Myocyte (in vitro differentiated cells): ENCODE data around the gene TFB1M. TPM values are rescaled to one million over a fixed set of nuclear protein-coding genes. Genes with fewer than 3 reads are reported as not detected.
"Not testable (repeated sequence)": the region's sequence is repeated elsewhere in the genome, so short reads cannot be mapped to it uniquely, and the experiment has no call there.

Source experiments
- DNase-seq: peaks from one replicate; pipeline ENCODE4 v3.0.0-alpha.2; 2012; ENCODE audit warnings: low read depth
- total RNA-seq: library from RNA; depleted of rRNA; stranded (reverse); fragments of >200 nt; gene quantifications from 2 replicates; pipeline ENCODE4 v1.2.3, GENCODE V29; 2014

TFB1M gene
- total RNA-seq, 1 donor from 2014 or later = 8.5 TPM

DNA sequence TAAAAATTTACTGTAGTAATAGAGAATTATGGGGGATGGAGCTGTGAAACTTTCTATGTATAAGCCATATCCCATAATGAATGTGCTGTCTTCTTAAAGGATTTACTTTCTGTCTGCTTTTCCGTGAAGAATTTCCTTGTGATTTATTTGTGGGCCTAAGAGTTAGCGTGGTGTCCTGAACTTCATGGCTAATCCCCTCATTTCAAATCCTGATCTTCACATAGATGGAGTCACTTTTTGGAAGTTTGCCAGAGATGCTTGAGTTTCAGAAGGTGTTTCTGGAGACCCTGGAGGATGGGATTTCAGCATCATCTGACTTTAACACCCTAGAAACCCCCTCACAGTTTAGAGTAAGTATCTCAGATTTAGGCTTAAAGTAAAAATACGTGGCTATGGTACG lies 69.8 kb downstream of the TFB1M start:
- DNase-seq = no peak

- DNase-seq = no peak
Measured at GRCh38 chr6:155241966-155242365, 72.3 kb downstream of the TFB1M start.

- DNase-seq = no peak
Measured at GRCh38 chr6:155240905-155241600, 73.2 kb downstream of the TFB1M start.

DNA sequence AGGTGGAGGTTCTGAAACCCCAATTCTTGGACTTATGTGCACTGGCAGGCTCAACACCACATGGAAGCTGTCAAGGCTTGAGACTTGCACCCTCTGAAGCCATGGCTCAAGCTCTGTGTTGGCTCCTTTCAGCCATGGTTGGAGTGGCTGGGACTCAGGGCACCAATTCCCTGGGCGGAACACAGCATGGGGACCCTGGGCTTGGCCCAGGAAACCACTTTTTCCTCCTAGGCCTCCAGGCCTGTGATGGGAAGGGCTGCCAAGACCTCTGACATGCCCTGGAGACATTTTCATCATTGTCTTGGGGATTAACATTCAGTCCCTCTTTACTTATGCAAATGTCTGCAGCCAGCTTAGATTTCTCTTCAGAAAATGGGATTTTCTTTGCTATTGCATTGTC lies 76.7 kb downstream of the TFB1M start:
- no peak for DNase-seq

- no peak for DNase-seq
Measured at GRCh38 chr6:155235087-155235486, 79.2 kb downstream of the TFB1M start.

DNA sequence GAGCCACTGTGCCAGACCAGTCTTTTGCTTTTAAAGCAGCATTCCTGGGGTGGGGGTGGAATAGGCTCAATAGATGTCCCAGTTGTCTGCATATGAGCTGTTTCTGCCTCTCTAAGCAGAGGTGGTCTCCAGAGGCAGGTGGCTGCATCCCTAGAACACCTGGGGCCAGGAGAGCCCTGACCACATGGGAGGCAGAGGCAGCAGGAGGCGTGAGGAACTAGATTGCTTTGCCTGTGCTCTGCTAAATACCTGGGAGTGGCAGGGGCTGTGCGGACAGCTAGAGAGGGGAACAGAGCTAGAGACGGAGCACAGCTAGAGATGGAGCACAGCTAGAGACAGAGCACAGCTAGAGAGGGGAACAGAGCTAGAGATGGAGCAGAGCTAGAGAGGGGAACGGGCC lies 79.6 kb downstream of the TFB1M start:
- DNase-seq = no peak

DNA sequence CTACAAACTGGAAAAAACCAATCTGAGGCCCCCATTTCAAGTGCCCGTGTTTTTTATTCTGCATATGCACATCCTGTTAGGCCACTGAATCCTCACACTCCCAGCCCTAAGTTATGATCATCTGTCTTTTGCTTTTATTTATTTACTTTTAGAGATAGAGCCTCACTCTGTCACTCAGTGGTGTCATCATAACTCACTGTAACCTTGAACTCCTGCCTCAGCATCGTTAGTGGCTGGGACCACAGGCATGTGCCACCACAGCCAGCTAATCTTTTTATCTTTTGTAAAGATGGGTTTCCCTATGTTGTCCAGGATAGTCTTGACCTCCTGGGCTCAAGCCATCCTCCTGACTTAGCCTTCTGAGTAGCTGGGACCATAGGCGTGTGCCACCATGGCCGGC lies 80.1 kb downstream of the TFB1M start:
- no peak for DNase-seq

GRCh38 chr6:155232848-155233247 lies 81.4 kb downstream of the TFB1M start:
- no peak for DNase-seq

DNA sequence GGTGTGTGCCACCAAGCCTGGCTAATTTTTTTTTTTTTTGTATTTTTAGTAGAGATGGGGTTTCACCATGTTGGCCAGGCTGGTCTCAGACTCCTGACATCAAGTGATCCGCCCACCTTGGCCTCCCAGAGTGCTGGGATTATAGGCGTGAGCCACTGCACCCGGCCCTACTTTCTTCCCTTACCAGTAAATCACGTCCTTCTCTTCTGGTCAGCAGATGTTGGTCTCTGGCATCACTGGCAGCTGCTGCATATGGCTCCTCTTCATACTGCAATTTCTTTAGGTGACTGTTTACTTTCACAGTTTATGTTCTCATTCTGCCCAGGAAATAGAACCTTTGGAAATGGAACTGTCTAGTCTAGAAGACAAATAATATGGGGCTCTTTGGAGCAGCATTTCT lies 83.3 kb downstream of the TFB1M start:
- DNase-seq = not testable (repeated sequence)

GRCh38 chr6:155228546-155229166 lies 85.6 kb downstream of the TFB1M start:
- no peak for DNase-seq

GRCh38 chr6:155227046-155227445 lies 87.2 kb downstream of the TFB1M start:
- no peak for DNase-seq

DNA sequence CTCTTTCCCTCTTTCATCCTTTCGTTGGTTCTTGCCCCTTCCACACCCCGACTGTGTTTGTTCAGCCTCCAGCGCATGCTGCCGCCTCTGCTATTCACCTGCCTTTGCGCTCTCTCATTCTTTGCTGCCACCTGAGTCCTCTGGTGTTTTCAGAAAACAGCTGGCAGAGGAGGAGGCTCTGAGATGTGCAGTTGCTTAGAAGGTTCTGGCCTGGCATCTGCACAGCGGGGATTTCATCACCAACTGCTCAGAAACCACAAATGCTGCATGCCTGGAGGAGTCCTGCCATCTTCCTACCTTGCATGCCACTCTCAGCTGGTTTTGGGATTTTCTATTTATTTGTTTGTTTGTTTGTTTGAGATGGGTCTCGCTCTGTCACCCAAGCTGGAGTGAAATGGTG lies 89.7 kb downstream of the TFB1M start:
- no peak for DNase-seq

- DNase-seq = no peak
Measured at GRCh38 chr6:155223646-155224451, 90.4 kb downstream of the TFB1M start.

DNA sequence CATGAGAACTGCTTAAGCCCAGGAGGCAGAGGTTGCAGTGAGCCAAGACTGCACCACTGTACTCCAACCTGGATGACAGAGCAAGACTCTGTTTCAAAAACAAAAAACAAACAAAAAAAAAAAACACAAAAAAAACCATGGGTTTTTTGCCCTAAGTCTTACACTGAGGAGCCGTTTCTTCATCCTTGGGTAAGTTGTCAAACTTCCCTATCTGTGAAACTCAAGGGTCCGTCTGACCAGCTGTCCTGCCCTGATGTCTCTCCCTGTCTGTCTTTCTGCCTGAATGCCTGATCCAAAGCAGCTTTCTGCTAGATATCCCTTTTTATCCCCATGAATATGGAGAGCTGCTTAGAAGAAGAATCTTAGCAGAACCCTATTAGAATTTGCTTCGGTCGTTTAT lies 91.8 kb downstream of the TFB1M start:
- no peak for DNase-seq

DNA sequence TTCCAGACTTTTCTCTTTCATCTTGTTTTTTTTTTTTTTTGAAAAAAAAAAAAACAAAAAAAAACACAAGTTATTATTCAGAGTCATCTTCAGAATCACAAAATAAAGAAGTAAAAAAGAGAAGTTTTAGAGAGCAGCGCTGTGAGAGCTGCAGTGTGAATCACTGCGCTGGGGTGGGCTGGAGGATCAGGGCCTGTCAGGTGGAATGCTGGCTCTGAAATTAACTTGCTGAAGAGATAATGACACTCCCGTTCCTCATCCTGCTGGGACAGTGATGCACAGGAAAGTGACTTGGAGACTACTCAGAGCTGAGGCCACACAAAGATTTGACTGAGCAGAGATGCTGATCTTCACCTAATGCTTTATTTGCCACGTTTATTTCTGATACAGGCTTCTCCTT lies 93.2 kb downstream of the TFB1M start:
- DNase-seq = no peak

DNA sequence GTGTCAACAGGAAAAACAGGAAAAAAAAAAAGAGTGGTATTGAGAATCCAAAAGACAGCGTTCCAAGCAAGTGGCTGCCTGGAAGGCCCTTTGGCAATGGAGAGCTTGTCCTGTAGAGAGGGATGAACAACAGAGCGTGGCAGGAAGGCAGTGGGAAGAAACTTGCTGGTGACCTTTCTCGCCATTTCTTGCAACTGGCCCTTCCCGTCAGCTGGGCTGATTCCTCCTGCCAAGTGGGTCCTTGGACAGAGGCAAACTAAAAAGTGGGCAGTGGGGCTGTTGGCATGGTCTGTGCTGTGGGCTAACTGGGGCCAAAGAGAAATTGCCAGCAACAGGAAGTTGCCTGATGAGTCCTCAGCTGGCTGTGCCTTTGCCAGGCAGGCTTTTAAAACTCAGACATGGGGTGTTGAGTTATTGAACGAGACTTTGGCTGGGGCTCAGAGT lies 94.4 kb downstream of the TFB1M start:
- DNase-seq = no peak

DNA sequence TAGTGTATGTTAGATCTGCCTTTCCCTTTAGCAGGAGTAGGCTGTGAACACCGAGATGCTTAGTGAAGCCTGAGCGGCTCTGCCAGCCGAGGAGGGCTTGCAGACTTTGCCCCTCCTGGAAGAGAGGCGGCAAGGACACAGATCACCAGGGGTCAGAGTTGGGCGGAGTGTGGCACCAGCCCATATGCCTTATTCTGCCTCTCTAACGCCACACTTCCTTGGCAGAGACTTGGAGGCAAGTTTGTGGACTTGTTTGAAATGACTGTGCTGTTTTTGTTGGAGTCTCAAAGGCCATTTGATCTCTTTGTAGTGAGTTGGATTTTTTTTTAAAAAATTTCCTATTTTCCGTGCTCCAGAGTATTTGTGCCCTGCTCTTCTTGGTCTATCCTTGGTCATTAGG lies 95.0 kb downstream of the TFB1M start:
- DNase-seq = no peak

DNA sequence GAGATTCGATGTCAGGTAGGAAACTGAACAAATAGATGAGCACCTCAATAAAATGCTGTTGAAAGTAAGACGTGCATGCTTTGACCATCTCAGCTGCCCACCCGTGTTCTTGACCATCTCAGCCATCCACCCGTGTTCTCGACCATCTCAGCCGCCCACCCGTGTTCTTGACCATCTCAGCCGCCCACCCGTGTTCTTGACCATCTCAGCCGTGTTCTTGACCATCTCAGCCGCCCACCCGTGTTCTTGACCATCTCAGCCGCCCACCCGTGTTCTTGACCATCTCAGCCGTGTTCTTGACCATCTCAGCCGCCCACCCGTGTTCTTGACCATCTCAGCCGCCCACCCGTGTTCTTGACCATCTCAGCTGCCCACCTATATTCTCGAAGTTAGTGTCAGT lies 95.6 kb downstream of the TFB1M start:
- not testable (repeated sequence) for DNase-seq

DNA sequence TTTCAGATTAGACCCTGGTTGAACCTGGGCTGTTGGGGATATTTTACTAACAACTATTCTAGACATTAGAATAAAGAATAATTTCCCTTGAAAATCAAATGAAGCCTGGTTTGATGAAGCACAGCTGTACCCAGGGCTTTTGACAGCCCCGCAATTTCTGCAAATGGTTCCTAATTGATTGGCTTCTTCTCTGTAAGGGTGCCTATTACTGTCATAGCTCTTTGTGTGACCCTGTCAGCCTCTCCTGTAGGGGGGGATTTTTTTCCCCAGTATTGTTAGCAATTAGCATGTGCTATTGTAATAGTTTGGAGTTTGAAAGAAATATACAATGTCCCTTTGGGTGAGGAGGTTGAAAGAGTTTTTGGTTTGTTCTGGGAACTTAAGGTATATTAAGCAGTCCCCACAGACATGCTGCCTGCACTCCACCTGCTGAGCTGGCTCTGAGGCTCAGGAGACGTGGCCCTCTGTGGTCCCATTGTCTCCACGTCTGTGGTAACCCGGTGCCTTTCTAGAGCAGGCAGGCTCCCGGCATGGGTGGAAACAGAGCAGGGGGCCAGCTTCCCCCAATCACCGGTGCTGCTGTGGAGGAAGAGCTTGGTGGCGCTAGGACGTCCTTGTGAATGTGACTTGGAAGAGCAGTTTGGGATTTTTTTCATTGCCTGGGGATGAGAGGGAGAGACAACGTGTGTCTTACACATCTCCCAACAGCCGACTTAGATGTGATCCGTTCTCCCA lies 97.8 kb downstream of the TFB1M start:
- DNase-seq = peak; percentile 48

DNA sequence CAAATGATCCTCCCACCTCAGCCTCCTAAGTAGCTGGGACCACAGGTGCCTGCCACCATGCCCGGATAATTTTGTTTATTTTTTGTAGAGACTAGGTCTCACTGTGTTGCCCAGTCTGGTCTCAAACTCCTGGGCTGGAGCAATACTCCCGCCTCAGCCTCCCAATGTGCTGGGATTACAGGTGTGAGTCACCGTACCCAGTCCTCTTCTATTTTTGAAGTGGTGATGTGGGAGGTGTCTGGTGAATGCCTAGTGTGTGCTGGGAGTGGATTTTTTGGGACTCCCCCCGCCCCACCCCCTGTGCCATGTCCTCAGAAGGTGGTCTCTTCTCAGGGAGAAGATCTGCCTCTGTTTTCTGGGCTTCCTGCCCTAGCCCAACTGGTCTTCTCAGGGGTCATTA lies 98.4 kb downstream of the TFB1M start:
- no peak for DNase-seq

GRCh38 chr6:155213611-155214372 lies 100.5 kb downstream of the TFB1M start:
- peak; percentile 65 for DNase-seq
